GM10248 (cell line): Measurements from ENCODE around the gene EVI5.
A peak's percentile ranks its signal among the peaks of the same experiment; 100 is the strongest.

Experiments used
- CTCF ChIA-PET: fragments of 300-600 bp; sonication (Branson Sonifier 250); formaldehyde crosslinking; extraction: SDS; loops from one replicate; lab custom pipeline; 2021; ENCODE audit warnings: antibody characterized with exemption; lab: Yijun Ruan, JAX
- POLR2A ChIA-PET: fragments of 350-650 bp; sonication (Branson Sonifier 250); formaldehyde crosslinking; extraction: SDS; loops from one replicate; lab custom pipeline; 2020; ENCODE audit warnings: antibody characterized with exemption; lab: Yijun Ruan, JAX
- DNase-seq: peaks from one replicate; pipeline ENCODE4 v3.0.0; 2012; ENCODE audit errors: extremely low spot score
- TF ChIP-seq, protein P1 (sequence below): IDR thresholded peaks from 2 replicates; pipeline ENCODE4 v1.5.1; 2012; ENCODE audit warnings: mild to moderate bottlenecking, low read depth; ENCODE audit errors: extremely low read depth, missing control alignments, control extremely low read depth

EVI5 gene

GRCh38 chr1:92504291-92505014, 280.5 kb downstream of the EVI5 start:
- ChIA-PET CTCF (interaction anchor here (1.0 to 3.0 kb wide), 3 partner anchors 17 to 20 kb away, joined by 4 to 10 read pairs (median 10); partner anchors contain the start of gene GFI1), POLR2A (interaction anchor here (0.5 kb wide), 1 partner anchor 21 kb away, joined by 4 read pairs; no protein-coding TSS in a partner anchor)
- TF ChIP-seq, protein P1, sequence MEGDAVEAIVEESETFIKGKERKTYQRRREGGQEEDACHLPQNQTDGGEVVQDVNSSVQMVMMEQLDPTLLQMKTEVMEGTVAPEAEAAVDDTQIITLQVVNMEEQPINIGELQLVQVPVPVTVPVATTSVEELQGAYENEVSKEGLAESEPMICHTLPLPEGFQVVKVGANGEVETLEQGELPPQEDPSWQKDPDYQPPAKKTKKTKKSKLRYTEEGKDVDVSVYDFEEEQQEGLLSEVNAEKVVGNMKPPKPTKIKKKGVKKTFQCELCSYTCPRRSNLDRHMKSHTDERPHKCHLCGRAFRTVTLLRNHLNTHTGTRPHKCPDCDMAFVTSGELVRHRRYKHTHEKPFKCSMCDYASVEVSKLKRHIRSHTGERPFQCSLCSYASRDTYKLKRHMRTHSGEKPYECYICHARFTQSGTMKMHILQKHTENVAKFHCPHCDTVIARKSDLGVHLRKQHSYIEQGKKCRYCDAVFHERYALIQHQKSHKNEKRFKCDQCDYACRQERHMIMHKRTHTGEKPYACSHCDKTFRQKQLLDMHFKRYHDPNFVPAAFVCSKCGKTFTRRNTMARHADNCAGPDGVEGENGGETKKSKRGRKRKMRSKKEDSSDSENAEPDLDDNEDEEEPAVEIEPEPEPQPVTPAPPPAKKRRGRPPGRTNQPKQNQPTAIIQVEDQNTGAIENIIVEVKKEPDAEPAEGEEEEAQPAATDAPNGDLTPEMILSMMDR: no peak
- peak; percentile 19 for DNase-seq

GRCh38 chr1:92503926-92504285, 281.0 kb downstream of the EVI5 start:
- no peak for DNase-seq
- POLR2A ChIA-PET: interaction anchor here (0.5 kb wide), 1 partner anchor 20 kb away, joined by 4 read pairs; no protein-coding TSS in a partner anchor
- TF ChIP-seq, protein P1: no peak
- CTCF ChIA-PET: interaction anchor here (2.1 to 3.0 kb wide), 2 partner anchors 17 to 19 kb away, joined by 10 read pairs; partner anchors contain the start of gene GFI1

GRCh38 chr1:92503043-92503925, 281.6 kb downstream of the EVI5 start:
- POLR2A ChIA-PET: interaction anchor here (0.5 to 0.6 kb wide), 2 partner anchors 20 to 152 kb away, joined by 4 to 6 read pairs; no protein-coding TSS in a partner anchor
- TF ChIP-seq, protein P1: no peak
- peak; percentile 23 for DNase-seq
- CTCF ChIA-PET: interaction anchor here (2.1 to 3.0 kb wide), 2 partner anchors 16 to 19 kb away, joined by 10 read pairs; partner anchors contain the start of gene GFI1

DNA sequence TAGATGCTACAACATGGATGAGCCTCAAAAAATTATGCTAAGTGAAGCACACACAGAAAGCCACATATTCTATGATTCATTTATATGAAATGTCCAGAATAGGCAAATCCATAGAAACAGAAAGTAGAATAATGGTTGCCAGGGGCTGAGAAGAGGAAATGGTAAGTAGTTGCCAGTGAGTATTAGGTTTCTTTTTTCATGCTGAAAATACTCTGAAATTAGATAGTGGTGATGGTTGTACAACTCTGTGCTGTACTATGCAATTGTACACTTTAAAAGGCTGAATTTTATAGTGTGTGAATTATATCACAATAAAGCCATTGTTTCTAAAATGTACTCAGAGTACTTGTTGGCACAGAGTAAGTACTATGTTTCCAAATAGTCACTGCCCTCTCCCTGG, 282.7 kb downstream of the EVI5 start:
- DNase-seq: no peak
- ChIA-PET CTCF (no interaction called here), POLR2A (interaction anchor here (0.6 kb wide), 1 partner anchor 153 kb away, joined by 6 read pairs; no protein-coding TSS in a partner anchor)
- TF ChIP-seq, protein P1: no peak

DNA sequence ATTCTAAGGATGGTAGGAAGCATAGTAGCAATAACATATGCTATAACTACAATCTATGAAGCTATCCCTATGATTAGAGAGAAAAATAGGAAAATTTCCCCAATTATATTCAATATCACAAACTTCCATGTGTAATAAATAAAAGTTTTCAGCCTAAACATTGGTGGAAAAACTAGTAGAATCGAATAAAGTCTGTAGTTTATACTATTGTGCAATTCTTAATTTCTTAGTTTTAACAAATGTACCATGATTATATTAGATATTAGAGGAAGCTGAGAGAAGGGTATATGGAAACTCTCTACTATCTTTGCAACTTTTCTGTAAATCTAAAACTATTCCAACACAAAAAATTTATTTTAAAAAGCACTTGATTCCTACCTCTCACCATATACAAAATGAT, 284.4 kb downstream of the EVI5 start:
- no peak for DNase-seq
- TF ChIP-seq, protein P1: no peak
- CTCF ChIA-PET: interaction anchor here (0.7 to 2.5 kb wide), 4 partner anchors 9 to 157 kb away, joined by 3 to 7 read pairs (median 3); no protein-coding TSS in a partner anchor
- POLR2A ChIA-PET: no interaction called here
